GM12875 (cell line): ENCODE results near the gene DPP8.
"Not testable (repeated sequence)": the region's sequence is repeated elsewhere in the genome, so short reads cannot be mapped to it uniquely, and the experiment has no call there.

Experiments used
- H3K4me3 ChIP-seq: one replicate; pipeline ENCODE4 v1.5.1; 2011; ENCODE audit warnings: low read depth, low read length, control low read depth
- TF ChIP-seq, protein P1 (sequence below): IDR thresholded peaks from 2 replicates; pipeline ENCODE4 v1.5.1; 2011; ENCODE audit warnings: low read depth, mild to moderate bottlenecking, control low read depth, inconsistent platforms, low read length, moderate library complexity, borderline replicate concordance; ENCODE audit not compliant: insufficient read depth

DPP8 gene

DNA sequence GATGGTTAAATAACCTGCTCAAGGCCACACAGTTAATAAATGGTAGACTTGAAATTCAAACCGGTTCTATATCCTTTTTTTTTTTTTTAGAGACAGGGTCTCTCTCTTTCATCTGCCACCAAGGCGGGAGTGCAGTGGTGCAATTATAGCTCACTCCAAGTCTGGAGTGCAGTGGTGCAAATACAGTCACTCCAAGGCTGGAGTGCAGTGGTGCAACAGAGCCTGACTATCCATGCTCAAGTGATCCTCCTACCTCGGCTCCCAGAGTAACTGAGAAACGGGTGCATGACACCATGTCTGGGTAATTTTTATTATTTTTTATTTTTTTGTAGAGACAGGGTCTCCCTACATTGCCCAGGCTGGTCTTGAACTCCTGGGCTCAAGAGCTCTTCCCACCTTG lies 23.4 kb downstream of the DPP8 start:
- H3K4me3 ChIP-seq: no peak overlapping the region
- TF ChIP-seq, protein P1, sequence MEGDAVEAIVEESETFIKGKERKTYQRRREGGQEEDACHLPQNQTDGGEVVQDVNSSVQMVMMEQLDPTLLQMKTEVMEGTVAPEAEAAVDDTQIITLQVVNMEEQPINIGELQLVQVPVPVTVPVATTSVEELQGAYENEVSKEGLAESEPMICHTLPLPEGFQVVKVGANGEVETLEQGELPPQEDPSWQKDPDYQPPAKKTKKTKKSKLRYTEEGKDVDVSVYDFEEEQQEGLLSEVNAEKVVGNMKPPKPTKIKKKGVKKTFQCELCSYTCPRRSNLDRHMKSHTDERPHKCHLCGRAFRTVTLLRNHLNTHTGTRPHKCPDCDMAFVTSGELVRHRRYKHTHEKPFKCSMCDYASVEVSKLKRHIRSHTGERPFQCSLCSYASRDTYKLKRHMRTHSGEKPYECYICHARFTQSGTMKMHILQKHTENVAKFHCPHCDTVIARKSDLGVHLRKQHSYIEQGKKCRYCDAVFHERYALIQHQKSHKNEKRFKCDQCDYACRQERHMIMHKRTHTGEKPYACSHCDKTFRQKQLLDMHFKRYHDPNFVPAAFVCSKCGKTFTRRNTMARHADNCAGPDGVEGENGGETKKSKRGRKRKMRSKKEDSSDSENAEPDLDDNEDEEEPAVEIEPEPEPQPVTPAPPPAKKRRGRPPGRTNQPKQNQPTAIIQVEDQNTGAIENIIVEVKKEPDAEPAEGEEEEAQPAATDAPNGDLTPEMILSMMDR: no peak

DNA sequence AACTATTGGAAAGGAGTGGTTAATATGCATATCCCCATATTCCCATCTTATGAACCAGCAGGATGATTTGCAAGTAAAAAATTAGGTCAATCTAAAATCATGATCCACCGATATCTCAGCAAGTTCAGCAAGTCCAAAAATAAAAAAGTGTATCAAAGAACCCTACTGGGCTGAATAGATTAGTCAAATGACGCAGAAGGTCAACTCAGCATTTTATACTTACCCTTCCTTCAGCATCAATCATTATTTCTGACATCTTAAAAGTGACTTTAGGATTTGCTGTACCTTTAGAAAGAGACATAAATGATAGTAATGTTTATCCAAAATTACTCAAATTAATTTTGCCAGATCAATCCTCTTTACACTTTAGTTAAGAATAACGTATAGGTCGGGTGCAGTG lies 32.6 kb downstream of the DPP8 start:
- H3K4me3 ChIP-seq: no peak overlapping the region
- TF ChIP-seq, protein P1: no peak

DNA sequence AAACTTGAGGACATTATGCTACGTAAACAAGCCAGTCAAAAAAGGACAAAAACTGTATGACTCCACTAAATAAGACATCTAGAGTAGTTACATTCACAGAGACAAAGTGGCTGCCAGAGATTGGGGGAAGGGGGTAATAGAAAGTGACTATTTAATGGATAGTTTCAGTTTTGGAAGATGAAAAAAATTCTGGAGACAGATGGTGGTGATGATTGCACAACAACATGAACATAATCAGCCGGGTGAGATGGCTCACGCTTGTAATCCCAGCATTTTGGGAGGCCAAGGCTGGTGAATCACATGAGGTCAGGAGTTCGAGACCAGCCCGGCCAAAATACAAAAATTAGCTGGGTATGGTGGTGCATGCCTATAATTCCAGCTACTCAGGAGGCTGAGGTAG lies 40.6 kb downstream of the DPP8 start:
- TF ChIP-seq, protein P1: no peak
- H3K4me3 ChIP-seq: no peak overlapping the region

DNA sequence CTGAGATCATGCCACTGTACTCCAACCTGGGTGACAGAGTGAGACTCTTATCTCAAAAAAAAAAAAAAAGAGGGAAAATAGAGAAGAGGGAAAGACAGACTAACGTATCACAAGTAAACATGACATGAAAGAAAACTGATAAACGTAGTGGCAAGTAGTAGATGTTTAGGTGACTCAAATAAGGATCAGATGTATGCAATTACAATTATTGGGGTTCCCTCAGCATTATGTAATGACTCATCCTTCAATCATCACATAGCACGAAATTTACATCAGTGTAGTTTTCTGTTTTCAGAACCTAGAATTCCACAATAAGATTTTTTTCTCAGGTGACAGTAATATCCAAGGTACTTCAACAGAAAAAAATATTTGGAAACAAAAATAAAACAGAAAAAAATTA lies 46.6 kb downstream of the DPP8 start:
- H3K4me3 ChIP-seq: no peak overlapping the region
- TF ChIP-seq, protein P1: no peak

DNA sequence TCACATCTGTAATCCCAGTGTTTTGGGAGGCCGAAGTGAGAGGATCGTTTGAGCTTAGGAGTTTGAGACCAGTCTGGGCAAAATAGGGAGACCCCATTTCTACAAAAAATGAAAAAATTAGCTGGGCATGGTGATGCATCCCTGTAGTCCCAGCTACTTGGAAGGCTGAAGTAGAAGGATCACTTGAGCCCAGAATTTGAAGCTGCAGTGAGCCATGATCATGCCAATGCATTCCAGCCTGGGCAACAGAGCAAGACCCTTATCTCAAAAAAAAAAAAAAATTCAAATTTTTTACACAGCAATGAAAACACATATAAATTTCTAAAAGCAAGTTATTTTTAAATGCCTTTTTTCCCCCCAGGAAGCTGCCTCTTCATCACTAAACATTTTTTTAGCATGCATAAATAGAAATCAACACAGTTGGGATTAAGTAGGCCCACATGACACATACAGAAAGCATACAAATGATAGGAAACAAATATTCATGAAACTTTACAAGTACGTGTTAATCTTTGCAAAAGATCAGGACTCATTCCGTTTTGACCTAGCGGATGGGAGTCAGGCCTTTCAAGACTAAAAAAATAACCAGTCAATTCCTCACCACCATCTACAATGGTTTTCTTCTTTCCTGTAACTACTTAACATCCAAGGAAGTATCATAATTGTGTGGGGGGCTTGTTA lies 49.1 kb downstream of the DPP8 start:
- TF ChIP-seq, protein P1: no peak
- H3K4me3 ChIP-seq: no peak overlapping the region

DNA sequence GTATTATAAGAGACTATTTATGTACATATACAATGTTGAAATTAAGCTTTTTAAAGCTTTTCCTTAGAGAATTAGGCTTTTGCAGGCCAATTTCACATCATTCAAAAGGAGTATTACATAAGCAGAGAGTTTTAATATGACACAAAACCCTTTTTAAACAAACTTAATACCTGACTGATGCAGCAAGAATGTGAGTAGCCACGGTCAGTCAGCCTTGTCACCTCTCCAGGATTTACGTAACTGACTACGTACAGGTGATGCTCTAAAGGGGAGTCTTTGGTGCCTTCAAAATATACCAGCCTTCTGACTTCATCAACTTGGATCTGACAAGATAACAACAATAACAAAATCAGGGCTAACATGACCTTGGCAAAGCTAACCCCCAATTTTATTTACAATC lies 50.6 kb downstream of the DPP8 start:
- TF ChIP-seq, protein P1: no peak
- H3K4me3 ChIP-seq: no peak overlapping the region

DNA sequence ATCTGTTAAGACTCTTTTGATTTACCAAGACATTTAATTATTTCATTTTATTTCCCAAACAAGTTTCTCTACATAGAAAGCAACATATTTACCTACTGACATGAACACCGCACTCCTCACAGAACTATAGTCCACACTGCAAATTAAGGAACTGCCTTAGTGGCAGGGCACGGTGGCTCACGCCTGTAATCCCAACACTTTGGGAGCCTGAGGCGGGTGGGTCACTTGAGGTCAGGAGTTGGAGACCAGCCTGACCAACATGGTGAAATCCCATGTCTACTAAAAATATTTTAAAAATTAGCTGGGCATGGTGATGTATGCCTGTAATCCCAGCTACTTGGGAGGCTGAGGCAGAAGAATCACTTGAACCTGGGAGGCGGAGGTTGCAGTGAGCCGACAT lies 54.4 kb downstream of the DPP8 start:
- not testable (repeated sequence) for H3K4me3 ChIP-seq
